HG03354 (cell line): ENCODE data around the gene CTNNBL1.

Source experiments
- ATAC-seq: cut with Tn5 transposase; IDR thresholded peaks from one replicate; pipeline ENCODE4 v1.9.1; 2021; ENCODE audit warnings: mild to moderate bottlenecking; ENCODE audit not compliant: unreplicated experiment, poor library complexity, severe bottlenecking

The CTNNBL1 gene

DNA sequence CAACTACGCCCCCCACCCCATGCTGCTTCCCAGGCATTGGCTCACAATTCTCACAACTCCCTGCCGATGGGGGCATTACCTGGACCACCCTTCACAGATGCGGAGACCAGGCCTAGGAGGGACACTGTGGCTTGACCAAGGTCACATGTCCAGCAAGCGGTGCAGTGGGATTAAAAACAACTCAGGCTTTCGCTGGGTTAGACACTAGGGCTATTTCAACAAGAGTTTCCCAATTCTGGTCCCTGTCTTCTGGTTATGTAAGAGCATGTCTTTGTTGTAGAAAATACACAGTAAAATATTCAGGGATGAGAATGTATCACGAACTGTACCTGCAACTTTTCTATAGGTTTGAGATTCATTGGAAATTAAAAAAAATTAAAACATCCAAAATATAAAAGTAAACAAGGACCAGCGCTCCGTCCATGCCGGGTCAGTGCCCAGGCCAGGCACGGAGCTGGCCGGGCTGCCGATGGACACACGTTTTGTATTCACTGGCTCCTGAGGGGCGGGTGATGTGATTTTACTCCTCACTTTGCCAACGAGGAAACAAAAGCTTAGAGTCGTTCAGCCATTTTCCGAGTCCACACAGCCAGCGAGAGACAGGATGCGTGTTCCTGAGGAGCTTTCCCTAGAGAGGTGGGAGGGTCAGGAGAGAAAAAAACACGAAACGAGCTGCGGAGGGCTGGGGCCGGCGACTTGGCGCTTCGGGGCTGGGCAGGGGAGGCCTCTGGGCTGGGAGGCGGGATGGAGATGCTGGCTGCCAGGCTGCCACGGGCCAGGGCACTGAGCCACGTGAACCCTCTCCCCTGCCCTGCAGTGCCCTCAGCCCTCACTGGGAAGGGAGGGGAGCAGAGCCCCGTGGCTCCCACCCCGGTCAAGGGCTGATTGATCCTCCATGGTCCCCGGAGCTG lies 192.0 kb downstream of the CTNNBL1 start:
- no peak for ATAC-seq

DNA sequence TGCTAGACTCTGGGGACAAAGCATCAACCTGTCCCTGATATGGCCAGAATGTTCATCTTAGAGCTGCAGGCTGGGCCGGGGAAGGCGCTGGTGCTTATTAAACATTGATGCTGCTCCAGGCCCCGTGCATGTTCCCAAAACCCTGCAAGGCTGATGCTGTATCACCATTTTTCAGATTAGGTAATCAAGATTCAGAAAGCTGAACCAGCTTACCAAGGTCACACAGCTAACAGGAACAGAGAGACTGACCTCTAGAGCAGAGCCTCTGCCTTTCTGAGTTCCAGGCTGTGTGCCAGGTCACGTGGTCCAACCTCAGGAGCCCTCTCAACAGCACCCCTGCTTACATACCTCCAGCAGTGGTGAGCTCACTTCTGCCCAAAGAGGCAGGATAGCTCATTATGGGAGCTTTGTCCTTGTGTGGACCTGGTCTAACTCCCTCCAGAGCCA lies 193.0 kb downstream of the CTNNBL1 start:
- no peak for ATAC-seq

GRCh38 chr20:37888641-37889040 lies 194.8 kb downstream of the CTNNBL1 start:
- no peak for ATAC-seq

DNA sequence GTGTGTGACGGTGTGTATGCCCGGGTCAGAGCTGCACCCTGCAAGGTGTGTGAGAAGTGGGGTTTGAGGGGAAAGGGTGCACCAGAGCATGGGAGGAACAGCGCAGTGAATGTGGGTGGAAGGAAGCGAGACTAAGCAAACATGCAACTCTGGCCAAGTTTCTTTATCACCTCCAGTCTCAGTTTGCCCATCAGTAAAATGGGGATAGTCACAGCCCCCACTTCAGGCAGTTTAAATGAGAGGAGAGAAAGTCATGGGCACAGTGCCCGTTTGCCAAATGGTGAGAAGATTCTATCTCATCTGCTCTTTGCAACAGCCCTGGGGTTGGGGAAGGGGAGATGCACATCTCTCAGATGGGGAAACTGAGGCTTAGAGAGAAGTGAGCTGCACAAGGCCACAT lies 196.3 kb downstream of the CTNNBL1 start:
- no peak for ATAC-seq

GRCh38 chr20:37890643-37891042 lies 196.8 kb downstream of the CTNNBL1 start:
- ATAC-seq: no peak

- ATAC-seq: no peak
These were observed 198.2 kb downstream of the CTNNBL1 start for GRCh38 chr20:37892001-37892400.

DNA sequence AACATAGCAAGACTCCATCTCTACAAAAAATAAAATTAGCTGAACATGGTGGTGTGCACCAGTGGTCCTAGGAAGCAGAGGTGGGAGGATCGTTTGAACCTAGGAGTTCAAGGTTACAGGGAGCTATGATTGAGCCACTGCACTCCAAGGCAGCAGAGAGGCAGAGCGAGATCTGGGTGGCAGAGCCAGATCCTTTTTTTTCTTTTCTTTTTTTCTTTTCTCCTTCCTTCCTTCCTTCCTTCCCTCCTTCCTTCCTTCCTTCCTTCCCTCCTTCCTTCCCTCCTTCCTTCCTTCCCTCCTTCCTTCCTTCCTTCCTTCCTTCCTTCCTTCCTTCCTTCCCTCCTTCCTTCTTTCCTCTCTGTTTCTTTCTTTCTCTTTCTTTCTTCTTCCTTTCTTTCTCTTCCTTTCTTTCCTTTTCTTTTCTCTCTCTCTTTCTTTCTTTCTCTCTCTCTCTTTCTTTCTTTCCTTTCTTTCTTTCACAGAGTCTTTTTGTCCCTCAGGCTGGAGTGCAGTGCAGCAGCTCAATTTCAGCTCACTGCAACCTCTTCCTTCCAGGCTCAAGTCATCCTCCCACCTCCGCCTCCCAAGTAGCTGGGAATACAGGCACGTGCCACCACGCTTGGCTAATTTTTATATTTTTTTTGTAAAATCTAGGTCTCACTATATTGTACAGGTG lies 199.9 kb downstream of the CTNNBL1 start:
- no peak for ATAC-seq

- no peak for ATAC-seq
These were observed 200.6 kb downstream of the CTNNBL1 start for GRCh38 chr20:37894454-37894853.

DNA sequence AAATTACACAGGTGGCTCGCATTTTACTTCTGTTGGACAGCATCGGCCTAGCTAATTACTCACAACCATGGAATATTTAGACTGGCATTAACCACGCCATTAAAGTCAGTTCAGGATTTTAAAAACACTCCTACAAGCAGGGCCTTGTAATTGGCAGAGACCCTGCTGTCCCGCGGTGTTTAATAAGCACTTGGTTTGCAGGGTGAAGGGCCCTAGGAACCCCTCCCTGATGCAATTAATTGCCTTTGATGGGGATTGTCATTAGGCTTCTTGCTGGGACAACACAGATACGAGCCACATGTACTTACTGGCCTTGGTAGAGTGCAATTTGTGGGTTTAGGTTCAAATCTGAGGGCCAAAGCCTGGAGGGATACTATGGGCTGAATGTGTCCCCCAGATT lies 201.3 kb downstream of the CTNNBL1 start:
- no peak for ATAC-seq

DNA sequence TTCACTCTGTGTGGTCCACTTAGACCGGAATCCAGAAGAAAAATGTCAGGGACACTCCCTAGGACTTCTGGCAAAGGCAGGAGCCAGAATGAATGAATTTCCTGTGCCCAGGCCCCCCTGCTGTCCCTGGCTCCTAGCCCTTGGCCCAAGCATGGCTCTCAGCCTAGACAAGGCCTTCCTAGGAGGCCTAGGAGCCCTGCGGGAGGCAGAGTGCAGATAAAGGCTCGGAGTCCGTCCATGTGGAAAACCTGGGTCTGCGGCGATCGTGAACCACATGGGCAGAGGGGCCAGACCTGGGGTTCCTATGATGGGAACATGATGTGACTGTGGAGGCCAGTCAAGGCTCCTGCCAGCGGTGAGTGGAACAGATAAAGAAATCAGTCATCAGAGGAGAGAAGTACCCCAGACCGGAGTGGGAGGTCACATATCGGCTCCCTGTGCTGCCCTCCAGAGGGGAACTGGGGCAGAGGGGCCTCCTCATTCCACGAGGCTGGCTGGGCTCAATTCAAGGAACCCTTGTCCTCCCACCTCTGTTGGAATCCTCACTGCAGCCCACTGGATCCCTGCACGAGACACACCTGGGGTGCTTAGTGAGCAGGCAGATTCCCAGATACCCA lies 203.2 kb downstream of the CTNNBL1 start:
- ATAC-seq: no peak

DNA sequence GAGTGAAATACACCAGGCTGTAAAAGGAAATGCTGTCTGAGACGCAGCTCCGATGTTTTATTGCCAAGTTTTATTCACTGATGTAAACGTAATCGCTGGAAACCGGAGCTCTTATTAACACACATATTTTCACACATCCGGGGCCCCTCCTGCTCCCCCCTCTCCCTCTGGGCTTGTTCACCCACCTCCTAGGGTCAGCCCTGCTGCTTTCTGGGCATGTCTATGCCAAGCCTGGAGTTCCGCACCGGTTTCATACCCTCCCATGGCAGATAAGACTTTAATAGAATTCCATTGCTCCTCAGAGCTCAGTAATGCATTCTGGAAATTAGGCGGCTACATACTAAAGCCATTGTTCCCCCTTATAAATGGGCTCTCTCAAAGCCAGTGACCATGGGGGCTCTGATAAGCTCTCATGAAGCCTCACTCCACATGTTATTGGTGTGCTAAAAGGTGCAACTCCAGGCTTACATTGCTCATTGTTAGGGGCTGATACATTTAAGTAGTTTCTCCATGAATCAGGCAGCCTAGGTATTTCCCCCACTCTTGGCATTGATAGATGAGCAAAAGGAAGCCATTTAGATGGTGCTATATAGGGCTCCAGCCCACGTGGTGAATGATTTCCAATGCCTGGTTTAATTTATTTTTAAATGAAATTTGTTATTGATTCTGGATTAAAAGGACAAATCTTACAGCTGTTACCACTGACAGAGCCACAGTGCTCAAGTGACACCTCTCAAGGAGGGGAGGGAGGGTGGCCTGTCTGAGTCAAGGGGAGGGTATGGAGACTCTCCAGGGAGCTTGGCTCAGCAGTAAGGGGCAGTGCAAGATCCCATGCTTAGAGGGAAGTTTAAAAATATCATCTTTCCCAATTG lies 204.6 kb downstream of the CTNNBL1 start:
- ATAC-seq: no peak

GRCh38 chr20:37899105-37900045 lies 205.5 kb downstream of the CTNNBL1 start:
- ATAC-seq: no peak

GRCh38 chr20:37901240-37901639 lies 207.4 kb downstream of the CTNNBL1 start:
- ATAC-seq: no peak

DNA sequence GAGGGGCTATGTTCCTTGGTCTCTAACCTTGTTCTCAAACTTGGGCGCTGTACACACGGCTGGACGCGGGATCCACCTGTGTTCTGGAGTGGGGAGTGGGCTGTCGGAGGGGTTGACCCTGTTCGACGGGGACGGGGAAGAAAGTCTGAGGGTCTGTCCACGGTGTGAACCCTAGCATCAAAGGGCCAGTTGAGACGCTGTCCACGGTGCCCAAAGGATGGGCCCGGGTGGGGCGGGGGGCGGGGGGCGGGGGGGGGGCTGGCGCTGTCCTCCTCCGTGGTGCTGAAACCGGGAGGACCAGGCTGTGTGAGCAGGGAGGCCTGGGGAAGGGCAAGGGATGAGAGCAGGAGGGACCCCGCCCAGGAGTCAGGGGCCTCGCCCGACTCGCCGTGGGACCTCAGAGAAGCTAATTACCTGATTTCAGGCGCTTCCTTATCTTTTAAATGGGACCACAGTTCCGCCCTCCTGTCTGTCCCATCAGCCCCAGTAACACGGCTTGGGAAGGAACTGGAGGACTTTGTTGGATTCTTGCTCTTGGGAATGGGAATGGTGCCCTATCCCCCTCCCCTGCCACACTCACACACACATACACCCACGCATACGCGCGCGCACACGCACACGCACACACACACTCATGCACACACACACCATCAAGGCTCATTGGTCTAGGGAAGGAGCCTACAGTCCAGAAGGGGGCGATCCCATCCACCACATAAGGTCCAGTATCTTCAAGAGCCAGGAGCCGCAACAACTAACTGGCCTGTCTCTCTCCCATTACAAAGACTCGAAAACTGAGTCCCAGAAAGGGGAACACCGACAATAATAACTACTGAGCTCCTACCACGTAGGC lies 208.0 kb downstream of the CTNNBL1 start:
- no peak for ATAC-seq

DNA sequence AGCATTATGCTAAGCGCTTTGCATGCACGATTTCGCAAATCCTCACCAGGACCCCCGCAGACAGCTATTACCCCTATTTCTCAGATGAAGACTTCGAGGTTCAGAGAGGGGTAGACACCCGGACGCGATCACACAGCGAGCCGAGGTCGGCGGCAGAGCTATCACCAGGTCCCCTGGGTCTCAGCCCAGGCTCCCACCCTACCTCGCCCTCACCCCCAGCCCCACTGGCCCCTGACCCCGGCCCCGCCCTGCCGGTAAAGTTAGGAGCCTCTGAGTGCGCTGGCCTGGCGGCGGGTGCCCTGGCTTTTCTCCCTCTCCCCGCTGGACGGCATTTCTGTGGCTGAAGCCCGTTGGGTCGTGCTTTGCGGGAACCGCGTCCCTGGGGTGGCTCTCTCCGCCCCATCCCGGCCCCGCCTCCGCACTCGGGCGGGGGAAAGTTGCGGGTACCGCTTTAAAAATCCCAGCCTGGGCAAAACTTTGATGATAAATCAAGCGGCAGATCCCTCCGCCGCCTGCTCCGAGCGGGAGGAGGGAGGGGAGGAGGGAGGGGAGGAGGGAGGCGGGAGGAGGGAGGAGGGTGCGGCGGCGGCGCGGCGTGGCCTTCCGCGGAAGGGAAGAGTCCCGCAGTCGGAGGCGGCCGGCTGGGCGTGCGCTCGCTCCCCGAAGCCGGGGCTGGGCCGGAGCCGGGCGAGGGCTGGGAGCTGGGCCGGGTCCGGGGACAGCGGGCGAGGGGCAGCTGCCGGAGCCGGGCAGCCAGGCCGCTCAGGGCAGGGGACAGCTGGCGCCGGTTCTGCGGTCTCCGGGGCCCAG lies 208.9 kb downstream of the CTNNBL1 start, which contains the start of gene VSTM2L:
TSS of gene VSTM2L (plus strand) at position 624 of the 810 bp plus-strand sequence. CDS start 224 bp downstream, outside the sequence.
- ATAC-seq: no peak

DNA sequence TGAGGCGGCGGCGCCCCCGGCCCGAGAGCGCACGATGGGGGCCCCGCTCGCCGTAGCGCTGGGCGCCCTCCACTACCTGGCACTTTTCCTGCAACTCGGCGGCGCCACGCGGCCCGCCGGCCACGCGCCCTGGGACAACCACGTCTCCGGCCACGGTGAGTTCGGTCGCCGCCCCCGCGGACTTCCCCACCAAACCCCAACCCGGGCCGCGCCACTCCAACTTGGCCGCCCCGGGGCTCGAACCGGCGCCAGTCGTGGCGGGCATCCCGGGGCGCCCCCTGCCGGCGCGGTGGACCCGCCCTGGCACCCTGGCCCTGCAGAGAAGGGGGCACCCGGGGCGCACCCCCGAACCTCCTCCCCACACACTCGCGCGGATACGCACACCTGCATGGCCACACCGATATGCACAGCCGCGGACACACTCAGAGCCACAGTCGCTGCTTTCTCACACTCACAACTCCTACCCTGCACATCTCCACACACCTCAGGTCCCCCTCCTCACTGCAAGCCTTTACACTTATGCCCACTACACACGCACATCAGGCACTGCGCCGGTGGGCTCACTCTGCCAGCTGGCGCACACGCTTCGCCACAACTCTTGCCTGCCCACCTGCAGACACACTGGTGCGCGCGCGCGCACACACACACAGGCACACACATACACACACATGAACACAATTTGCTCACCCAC lies 209.6 kb downstream of the CTNNBL1 start:
- no peak for ATAC-seq
